ENCODE results near the gene AMACR. TPM values are rescaled to one million over a fixed set of nuclear protein-coding genes. Genes with fewer than 3 reads are reported as not detected.

The AMACR gene
- total RNA-seq, 1 donor from 2014 or later: 29.3 TPM

GRCh38 chr5:33994845-33995244 lies 13.0 kb downstream of the AMACR start:
- H3K36me3 Mint-ChIP-seq (ENCODE audit: low read depth, unreplicated experiment): peaks cover 8% of the 10 kb centered on the region
- TF ChIP-seq CTCF (IDR thresholded peaks at IDR 0.05; ENCODE audit: unreplicated experiment): no peak
- no peak for DNase-seq (ENCODE audit: low spot score)
- no peaks in the 10 kb centered on the region for H3K9me3 Mint-ChIP-seq (ENCODE audit: unreplicated experiment)
- no peaks in the 10 kb centered on the region for H3K27me3 Mint-ChIP-seq (ENCODE audit: unreplicated experiment)
- H3K27ac Mint-ChIP-seq (ENCODE audit: unreplicated experiment): no peak overlapping the region
- peaks cover 3% of the 10 kb centered on the region for H3K4me1 Mint-ChIP-seq (ENCODE audit: unreplicated experiment)
- H3K4me3 Mint-ChIP-seq (ENCODE audit: unreplicated experiment): no peak overlapping the region

GRCh38 chr5:33992864-33993263 lies 15.0 kb downstream of the AMACR start:
- H3K9me3 Mint-ChIP-seq (ENCODE audit: unreplicated experiment): no peaks in the 10 kb centered on the region
- no peak for DNase-seq (ENCODE audit: low spot score)
- no peak for TF ChIP-seq CTCF (IDR thresholded peaks at IDR 0.05; ENCODE audit: unreplicated experiment)
- H3K4me3 Mint-ChIP-seq (ENCODE audit: unreplicated experiment): no peak overlapping the region
- peaks cover 18% of the 10 kb centered on the region for H3K36me3 Mint-ChIP-seq (ENCODE audit: low read depth, unreplicated experiment)
- H3K27me3 Mint-ChIP-seq (ENCODE audit: unreplicated experiment): no peaks in the 10 kb centered on the region
- H3K4me1 Mint-ChIP-seq (ENCODE audit: unreplicated experiment): peaks cover 3% of the 10 kb centered on the region
- no peak overlapping the region for H3K27ac Mint-ChIP-seq (ENCODE audit: unreplicated experiment)

GRCh38 chr5:33985447-33985846 lies 22.4 kb downstream of the AMACR start:
- Mint-ChIP-seq H3K4me3 (ENCODE audit: unreplicated experiment) (no peak overlapping the region), H3K9me3 (ENCODE audit: unreplicated experiment) (no peaks in the 10 kb centered on the region), H3K27ac (ENCODE audit: unreplicated experiment) (no peak overlapping the region), H3K36me3 (ENCODE audit: low read depth, unreplicated experiment) (peaks cover 20% of the 10 kb centered on the region), H3K4me1 (ENCODE audit: unreplicated experiment) (no peaks in the 10 kb centered on the region), H3K27me3 (ENCODE audit: unreplicated experiment) (peaks cover 2% of the 10 kb centered on the region)
- no peak for TF ChIP-seq CTCF (IDR thresholded peaks at IDR 0.05; ENCODE audit: unreplicated experiment)
- no peak for DNase-seq (ENCODE audit: low spot score)

- peaks cover 21% of the 10 kb centered on the region for H3K36me3 Mint-ChIP-seq (ENCODE audit: low read depth, unreplicated experiment)
- H3K4me1 Mint-ChIP-seq (ENCODE audit: unreplicated experiment): no peaks in the 10 kb centered on the region
- H3K27me3 Mint-ChIP-seq (ENCODE audit: unreplicated experiment): peaks cover 2% of the 10 kb centered on the region
- DNase-seq (ENCODE audit: low spot score): no peak
- TF ChIP-seq CTCF (IDR thresholded peaks at IDR 0.05; ENCODE audit: unreplicated experiment): no peak
- H3K4me3 Mint-ChIP-seq (ENCODE audit: unreplicated experiment): no peak within 1 kb of the TSS
- H3K9me3 Mint-ChIP-seq (ENCODE audit: unreplicated experiment): no peaks in the 10 kb centered on the region
- H3K27ac Mint-ChIP-seq (ENCODE audit: unreplicated experiment): no peak within 1 kb of the TSS
Measured at GRCh38 chr5:33984671-33985124, 23.2 kb downstream of the AMACR start, which contains the start of gene SLC45A2. Gene SLC45A2 (minus strand): TSS chr5:33984693. CDS start chr5:33984583, 110 bp downstream.

GRCh38 chr5:33984178-33984577 lies 23.7 kb downstream of the AMACR start:
- no peaks in the 10 kb centered on the region for H3K4me1 Mint-ChIP-seq (ENCODE audit: unreplicated experiment)
- H3K27ac Mint-ChIP-seq (ENCODE audit: unreplicated experiment): no peak overlapping the region
- peaks cover 18% of the 10 kb centered on the region for H3K36me3 Mint-ChIP-seq (ENCODE audit: low read depth, unreplicated experiment)
- H3K27me3 Mint-ChIP-seq (ENCODE audit: unreplicated experiment): peaks cover 2% of the 10 kb centered on the region
- DNase-seq (ENCODE audit: low spot score): no peak
- no peak for TF ChIP-seq CTCF (IDR thresholded peaks at IDR 0.05; ENCODE audit: unreplicated experiment)
- H3K4me3 Mint-ChIP-seq (ENCODE audit: unreplicated experiment): no peak overlapping the region
- no peaks in the 10 kb centered on the region for H3K9me3 Mint-ChIP-seq (ENCODE audit: unreplicated experiment)
